ENCODE results near the gene S100A13.

GRCh38 chr1:153607381-153607780, 19.9 kb downstream of the S100A13 start:
- no peak for TF ChIP-seq CTCF (conservative IDR thresholded peaks at IDR 0.05 in 1 of 2, IDR thresholded peaks at IDR 0.05 in 1 of 2; ENCODE audit: extremely low read depth in 1 of 2, insufficient read depth in 1 of 2, low read depth in 1 of 2, low read length in 2 of 2)
- TF ChIP-seq EZH2 (IDR thresholded peaks at IDR 0.05; ENCODE audit: borderline replicate concordance, low read length), result no peak

Measured in mammary epithelial cell (primary cell).